ENCODE data around the gene PAPLN.

PAPLN gene

DNA sequence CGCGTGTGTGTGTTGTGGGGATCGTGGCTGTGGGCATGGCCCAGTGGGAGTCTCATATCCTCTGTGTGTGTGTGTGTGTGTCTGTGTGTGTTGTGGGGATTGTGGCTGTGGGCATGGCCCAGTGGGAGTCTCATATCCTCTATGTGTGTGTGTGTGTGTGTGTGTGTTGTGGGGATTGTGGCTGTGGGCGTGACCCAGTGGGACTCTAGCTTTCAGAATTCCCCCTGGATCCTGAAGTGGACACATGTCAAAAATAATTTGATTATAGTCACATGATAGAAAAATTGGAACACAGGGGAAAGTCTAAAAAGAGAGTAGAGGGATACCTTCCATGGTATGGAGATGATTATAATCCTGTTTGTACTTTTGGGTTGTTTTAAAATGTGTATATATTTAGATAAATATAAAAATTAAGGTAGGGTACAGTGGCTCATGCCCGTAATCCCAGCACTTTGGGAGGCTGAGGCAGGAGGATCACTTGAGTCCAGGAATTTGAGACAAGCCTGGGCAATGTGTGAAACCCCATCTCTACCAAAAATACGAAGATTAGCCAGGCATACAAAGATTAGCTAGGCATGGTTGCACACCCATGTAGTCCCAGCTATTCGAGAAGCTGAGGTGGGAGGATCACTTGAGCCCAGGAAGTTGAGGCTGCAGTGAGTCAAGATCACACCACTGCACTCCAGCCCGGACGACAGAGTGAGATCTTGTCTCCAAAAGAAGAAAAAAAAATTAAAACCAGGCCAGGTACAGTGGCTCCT lies 11.0 kb downstream of the PAPLN start:
- DNase-seq = no peak

DNA sequence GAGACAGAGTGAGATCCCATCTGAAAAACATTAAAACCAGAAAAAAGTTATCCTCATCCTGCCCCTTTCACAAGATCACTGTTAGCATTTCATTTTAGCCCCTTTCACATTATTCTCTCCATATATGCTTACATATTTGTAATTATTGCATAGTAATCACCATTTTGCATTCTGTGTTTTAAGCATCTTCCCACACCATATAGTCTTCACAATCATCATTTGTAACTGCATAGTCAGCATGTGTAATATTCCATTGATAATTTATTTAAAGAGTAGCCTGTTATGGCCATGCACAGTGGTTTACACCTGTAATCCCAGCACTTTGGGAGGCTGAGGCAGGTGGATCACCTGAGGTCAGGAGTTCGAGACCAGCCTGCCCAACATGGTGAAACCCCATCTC lies 11.8 kb downstream of the PAPLN start:
- DNase-seq = no peak

DNA sequence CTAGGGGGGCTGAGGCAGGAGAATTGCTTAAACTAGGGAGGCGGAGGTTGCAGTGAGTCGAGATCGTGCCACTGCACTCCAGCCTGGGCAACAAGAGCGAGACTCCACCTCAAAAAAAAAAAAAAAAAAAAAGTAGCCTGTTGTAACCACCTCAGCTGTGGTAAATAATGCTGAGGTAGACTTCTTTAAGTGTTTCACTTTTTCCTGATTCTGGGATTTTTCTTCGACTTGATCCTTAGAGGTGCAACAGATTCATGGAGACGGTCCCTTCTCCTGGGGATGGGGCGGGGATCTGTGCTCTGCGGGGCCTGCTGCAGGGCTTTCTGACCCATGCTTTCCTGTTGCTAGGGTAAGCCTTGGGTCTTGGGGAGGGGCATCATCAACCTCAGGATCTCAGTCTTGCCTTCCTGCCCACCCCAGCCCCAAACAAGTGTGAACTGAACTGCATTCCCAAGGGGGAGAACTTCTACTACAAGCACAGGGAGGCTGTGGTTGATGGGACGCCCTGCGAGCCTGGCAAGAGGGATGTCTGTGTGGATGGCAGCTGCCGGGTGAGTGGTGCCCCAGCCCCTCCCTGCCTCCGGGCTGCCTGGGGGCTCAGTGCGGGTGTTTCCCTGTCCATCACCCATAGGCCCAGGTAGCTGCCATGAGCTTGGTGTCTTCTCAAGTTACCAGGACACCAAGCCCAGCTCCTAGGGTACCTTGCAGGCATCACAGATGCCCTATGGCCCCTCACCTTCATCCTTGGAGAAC lies 12.4 kb downstream of the PAPLN start:
- DNase-seq = no peak

DNA sequence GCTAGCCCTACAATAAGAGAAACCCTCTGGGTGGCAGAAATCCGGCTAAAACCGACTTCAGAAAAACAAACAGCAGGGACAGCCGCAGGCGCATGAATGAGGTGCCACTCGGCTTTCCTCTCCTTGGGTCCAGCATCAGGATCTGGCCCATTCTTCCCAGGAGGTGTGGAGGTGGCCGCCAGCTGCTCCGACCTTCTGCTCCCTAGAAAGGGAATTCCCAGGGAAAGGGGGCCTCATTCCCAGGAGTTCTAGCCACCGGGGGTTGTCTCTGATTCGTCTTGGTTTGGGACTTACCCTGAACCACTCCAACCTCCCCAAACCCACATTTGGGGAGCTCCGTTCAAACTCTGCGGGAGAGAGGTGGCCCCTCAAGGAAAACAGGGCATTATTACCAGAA lies 13.0 kb downstream of the PAPLN start:
- no peak for DNase-seq

DNA sequence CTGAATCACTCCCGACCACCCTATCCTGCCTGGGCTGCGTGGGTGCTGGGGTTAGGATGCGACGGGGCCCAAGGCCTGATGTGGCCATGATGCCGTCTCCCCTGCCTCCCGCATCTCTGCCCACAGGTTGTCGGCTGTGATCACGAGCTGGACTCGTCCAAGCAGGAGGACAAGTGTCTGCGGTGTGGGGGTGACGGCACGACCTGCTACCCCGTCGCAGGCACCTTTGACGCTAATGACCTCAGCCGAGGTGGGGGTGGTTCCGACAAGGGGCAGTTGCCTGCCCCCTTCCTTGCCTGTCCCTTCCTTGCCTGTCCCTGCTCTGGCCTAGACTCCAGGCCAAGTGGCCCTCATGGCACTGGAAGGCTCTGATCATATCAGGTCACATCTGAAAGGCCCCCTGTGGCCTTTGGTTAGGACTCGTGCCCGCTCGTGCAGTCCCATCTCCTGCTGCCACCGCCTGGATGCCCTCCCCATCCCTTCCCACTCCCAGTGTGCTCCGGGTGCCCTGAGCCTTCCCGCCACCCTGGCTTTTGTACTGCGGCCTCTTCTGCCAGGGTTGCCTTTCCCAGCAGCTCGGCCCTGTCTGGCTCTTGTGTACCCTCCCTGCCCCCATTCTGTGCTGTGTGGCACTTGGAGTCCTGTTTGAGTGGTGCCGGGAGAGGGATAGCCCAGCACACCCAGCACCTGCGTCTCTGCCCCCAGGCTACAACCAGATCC lies 13.6 kb downstream of the PAPLN start:
- DNase-seq = no peak

DNA sequence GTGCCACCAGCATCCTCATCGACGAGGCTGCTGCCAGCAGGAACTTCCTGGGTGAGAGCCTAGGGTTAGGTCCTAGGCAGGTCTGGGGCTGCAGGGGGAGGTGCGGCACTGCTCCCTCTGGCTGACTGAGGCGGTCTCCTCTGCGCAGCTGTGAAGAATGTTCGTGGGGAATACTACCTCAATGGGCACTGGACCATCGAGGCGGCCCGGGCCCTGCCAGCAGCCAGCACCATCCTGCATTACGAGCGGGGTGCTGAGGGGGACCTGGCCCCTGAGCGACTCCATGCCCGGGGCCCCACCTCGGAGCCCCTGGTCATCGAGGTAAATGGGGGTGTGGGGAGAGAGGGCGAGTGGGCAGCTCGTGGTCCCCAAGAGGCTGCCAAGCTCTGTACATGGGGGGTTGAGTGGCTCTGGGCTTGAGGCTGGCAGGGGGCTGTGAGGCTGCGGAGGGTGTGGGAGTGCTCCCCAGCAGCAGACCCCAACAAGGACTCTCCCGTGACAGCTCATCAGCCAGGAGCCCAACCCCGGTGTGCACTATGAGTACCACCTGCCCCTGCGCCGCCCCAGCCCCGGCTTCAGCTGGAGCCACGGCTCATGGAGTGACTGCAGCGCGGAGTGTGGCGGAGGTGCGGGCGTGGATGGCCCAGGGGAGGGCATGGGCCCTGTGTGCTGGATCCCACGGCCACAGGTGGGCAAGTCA lies 14.4 kb downstream of the PAPLN start:
- no peak for DNase-seq

DNA sequence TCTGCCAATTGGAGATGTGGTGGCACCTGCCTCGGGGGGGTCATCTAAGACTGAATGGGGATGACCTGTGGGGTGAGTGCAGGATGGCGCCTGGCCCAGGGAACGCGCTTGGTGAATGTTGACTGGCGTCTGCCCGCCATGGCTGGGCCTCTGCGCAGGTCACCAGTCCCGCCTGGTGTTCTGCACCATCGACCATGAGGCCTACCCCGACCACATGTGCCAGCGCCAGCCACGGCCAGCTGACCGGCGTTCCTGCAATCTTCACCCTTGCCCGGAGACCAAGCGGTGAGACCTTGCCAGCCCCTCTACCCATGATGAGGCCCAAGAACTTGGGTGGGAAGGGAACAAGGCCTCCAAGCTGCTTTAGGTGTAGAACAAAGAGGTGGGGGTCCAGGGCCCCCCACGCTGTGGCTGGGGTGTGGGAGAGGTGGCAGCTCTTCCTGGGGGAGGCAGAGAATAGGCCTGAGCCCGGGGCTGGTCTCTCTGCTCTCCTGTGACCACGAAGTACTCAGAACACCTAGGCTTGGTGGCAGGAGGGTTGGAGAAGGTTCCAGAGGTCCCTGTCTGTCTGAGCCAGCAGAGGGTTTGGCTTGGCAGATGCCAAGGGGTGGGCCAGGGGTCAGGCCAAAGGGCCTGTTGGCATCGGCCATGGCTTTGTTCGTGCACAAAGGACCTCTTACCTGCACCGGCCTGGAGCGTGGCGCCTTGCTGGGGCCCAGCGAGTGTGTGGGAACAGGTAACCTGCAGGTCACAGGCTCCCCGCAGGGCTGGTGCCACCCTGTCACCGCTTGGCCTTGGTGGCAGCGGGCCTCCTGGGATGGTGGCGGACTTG lies 15.4 kb downstream of the PAPLN start:
- no peak for DNase-seq

DNA sequence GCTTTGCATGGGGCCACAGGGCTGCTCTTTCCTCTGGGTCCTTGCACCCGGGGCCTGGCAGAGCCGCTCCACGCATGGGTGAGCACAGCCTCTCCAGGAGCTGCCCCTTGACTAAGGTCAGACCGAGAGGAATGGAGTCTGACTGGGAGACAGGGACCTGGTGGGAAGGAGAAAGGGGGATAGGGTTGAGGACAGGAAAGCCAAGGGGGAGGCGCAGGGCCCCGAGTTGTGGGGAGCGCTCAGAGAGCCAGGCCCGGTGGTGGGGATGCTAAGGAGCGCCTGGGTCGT lies 16.0 kb downstream of the PAPLN start:
- no peak for DNase-seq

DNA sequence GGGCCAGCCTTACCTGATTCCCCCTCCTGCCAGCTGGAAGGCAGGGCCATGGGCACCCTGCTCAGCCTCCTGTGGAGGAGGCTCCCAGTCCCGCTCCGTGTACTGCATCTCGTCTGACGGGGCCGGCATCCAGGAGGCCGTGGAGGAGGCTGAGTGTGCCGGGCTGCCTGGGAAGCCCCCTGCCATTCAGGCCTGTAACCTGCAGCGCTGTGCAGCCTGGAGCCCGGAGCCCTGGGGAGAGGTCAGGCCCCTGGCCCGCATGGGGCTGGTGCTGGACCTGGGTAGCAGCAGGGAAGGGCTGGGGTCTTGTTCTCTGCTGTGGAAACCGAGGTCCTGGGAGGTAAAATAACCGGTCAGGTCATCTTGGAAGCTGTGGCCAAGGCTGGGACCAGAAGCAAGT lies 16.4 kb downstream of the PAPLN start:
- DNase-seq = no peak

DNA sequence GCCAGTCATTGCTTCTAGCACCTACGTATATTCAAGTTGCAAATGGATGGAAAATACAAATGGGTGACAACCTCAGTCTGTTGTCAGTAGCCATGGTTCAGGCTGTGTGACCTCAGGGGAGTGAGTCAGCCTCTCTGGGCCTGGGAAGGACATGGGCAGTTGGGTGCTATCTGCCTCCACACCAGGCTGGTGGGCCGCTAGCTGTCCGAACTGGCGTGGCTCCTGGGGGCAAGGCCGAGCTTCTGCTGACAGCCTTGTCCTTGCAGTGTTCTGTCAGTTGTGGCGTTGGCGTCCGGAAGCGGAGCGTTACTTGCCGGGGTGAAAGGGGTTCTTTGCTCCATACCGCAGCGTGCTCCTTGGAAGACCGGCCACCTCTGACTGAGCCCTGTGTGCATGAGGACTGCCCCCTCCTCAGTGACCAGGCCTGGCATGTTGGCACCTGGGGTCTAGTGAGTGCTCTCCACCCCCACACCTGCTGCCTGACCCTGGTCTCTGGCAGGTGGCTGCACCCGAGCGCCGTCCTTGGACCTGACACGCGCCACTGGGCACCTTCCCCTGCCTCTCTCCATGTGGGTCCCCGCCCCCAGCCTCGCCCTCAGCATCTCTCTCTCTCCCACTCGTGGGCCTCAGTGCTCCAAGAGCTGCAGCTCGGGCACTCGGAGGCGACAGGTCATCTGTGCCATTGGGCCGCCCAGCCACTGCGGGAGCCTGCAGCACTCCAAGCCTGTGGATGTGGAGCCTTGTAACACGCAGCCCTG lies 17.1 kb downstream of the PAPLN start:
- no peak for DNase-seq

DNA sequence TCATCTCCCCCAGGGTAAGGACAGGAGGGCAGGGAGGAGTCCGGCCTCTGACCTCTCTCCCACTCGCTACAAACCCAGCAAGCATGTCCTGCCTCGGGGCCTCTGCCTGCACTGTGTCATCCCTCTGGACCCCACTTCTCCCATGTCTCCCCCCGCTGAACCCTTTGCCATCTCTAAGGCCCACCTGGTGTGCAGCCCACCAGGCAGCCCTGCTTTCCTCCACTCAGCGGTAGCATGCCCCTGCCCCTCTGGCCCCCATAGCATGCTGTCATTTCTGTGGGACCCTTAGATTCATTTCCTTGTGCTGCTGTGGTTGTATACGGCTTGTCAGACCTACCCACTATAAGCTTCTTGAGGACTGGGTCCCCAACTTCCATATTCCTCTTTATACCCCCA lies 17.7 kb downstream of the PAPLN start:
- DNase-seq = no peak

DNA sequence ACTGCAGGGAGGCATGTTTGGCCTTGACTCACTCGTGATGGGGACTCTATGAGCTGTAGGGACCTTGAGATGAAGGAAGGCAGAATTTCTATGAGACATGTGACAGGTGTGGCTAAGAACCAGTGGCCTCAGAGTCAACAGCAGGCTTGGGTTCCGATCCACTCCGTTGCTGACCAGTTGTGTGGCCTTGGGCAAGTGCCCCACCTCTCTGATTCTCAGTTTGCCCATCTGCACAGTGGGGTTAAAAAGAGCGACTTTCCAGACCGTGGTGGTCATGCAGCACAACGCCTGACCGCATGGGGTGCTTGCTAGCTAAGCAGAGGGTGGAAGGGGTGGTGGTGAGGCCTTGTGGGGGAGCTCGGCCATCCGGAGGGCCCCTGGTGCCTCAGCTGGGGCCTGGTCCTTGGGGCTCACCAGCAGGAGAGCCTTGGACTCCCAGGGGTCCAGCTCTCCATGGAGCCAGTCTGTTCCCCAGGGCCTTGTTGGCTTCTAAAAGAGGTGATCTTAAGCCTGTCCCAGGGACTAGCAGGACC lies 18.5 kb downstream of the PAPLN start:
- no peak for DNase-seq

DNA sequence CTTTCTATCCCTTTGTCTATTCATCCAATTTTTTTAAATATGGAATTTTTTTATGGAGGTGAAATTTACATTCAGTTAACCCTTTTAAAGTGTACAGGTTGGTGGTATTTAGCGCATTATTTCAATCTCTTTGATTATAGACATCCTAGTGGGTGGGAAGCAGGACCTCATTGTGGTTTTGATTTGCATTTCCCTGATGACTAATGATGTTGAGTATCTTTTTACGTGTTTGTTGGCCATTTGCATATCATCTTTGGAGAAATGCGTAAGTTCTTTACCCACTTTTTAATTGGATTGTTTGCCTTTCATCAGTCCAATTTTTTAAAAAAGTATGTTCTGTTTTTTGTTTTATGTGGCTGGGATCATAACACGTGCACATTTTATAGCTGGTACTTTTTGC lies 20.8 kb downstream of the PAPLN start:
- DNase-seq = no peak

DNA sequence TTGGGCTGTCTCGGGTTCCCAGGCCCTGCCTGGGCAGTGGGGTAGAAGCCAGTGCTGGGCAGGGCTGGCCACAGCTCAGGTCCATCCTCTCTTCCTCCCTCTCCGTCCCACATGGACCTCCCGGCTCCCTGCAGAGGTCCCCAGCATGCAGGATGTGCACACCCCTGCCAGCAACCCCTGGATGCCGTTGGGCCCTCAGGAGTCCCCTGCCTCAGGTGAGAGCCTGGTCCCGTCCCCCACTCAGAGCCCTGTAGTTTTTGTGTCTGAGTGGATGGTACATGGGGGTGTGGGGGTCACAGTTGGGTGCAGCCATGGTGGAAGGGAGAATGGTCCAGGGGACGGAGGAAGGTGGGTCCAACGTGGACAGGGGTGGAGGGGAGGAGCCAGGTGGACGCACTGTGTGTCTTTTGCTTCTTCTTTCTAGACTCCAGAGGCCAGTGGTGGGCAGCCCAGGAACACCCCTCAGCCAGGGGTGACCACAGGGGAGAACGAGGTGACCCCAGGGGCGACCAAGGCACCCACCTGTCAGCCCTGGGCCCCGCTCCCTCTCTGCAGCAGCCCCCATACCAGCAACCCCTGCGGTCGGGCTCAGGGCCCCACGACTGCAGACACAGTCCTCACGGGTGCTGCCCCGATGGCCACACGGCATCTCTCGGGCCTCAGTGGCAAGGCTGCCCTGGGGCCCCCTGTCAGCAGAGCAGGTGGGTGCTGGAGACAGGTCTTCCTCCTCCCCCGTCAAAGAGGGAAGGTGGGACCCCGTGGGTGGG lies 21.7 kb downstream of the PAPLN start:
- no peak for DNase-seq

DNA sequence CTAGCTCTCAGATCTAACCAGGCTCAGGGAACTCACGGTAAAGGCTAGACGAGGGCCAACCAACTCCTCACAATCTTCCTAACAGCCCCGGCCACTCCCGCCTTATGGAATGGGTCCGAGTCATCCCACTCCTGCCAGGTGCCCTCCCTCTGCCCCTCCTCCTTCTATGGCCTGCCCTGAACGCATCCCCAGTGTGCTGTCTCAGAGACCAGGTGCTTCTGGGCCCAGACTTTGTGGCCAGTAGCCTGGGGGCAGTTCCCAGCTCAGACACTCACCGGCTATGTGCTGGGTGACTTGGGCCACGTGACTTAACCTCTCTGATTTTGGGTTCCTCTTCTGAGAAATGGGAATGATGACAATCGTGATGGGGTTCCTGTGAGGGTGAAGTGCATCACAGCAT lies 22.5 kb downstream of the PAPLN start:
- DNase-seq = no peak

DNA sequence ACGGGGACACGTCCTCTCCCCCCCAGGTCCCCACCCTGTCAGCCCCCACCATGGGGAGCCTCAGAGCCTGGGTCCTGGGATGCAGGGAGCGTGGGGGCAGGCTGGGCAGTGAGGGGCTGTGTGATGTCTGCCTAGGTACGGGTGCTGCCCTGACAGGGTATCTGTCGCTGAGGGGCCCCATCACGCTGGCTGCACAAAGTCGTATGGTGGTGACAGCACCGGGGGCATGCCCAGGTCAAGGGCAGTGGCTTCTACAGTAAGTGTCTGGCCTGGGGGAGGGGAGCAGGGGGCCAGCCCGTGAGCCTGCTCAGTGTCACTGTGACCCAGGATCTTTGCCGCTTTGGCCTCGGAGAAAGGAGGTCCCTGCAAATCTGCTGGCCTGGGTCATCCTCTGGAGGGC lies 23.3 kb downstream of the PAPLN start:
- no peak for DNase-seq

DNA sequence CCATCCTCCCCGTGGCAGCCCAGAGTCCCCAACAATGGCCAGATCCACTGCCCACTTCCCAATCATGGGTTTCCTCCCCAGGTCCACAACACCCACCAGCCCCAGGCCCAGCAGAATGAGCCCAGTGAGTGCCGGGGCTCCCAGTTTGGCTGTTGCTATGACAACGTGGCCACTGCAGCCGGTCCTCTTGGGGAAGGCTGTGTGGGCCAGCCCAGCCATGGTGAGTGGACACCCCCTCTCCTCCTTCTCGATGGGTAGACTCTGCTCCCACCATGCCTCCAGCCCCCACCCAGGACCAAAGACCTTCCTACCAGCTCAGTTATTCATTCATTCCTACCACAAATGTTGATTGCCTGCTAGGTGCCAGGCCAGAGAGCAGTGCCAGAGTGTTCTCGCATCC lies 23.8 kb downstream of the PAPLN start:
- no peak for DNase-seq

DNA sequence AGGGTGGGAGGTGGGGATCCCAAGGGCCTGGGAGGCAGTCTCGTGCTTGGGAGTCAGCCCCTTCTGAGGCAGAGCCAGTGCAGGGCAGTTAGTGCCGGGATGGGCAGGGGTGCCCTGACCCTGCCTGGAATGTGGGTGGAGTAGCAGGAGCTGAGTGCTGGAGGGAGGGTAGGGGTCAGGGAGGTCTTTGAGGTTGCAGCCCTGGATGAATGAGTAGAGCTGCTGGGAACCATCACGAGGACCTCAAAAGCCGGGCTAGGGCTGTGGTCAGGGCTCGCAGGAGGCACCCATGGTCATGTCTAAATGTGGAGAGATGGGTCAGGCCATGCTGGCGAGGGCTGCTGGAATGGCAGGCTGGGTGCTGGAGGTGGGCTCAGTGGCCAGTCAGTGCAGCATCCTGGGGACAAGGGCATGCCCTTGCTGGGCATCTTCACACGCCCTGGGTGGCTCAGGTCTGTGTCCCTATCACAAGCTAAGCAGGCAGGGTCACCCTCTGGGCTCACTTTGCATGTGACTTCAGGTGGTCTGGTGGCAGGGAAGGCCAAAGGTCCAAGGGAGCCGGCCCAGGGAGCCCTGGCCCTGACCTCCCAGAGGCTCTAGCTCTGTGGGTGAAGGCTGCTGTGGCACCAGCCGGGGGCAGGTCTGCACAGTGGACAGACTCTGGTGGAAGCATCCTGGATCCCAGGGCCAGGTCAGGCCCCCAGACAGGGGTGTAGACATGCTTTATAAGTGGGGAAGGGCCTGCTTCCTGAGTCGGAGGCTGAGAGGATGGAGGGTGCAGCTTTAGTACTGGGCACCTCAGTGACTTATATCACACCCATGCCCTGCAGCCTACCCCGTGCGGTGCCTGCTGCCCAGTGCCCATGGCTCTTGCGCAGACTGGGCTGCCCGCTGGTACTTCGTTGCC lies 24.5 kb downstream of the PAPLN start:
- DNase-seq = no peak

DNA sequence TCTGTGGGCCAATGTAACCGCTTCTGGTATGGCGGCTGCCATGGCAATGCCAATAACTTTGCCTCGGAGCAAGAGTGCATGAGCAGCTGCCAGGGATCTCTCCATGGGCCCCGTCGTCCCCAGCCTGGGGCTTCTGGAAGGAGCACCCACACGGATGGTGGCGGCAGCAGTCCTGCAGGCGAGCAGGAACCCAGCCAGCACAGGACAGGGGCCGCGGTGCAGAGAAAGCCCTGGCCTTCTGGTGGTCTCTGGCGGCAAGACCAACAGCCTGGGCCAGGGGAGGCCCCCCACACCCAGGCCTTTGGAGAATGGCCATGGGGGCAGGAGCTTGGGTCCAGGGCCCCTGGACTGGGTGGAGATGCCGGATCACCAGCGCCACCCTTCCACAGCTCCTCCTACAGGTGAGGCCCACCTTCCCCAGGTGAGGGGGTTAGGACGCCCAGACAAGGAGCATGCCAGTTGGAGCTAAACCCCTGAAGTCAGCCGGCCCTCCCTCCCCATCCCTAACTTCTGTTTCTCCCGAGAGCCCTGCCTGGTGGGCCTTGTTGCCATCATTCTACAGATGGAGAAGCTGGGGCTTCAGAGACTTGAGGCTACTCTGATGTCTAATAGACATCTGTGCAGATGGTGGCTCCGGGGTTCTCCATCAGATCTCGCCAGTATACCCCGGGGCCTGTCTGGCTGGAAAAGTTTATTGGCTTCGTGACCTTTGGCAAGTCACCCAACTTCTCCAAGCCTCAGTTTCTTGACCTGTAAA lies 25.3 kb downstream of the PAPLN start:
- DNase-seq = no peak
